Sigmoid colon (tissue), 7 donors: ENCODE measurements around the gene NPW. TPM values are rescaled to one million over a fixed set of nuclear protein-coding genes. Genes with fewer than 3 reads are reported as not detected.
A peak's percentile ranks its signal among the peaks of the same experiment; 100 is the strongest.

ENCODE experiments used
- DNase-seq: peaks from one replicate; pipeline ENCODE4 v3.0.0-alpha.2; 2019
- H3K27ac ChIP-seq, 4 donors: fragments of 200-600 bp; sonication (generic); one replicate each; pipeline ENCODE4 v1.5.1; 2016 to 2019; ENCODE audit warnings: mild to moderate bottlenecking in 1 of 4
- H3K27me3 ChIP-seq, 3 donors: fragments of 200-600 bp; sonication (generic); one replicate each; pipeline ENCODE4 v1.5.1; 2019; ENCODE audit warnings: mild to moderate bottlenecking in 1 of 3
- H3K36me3 ChIP-seq, 4 donors: fragments of 200-600 bp; sonication (generic); one replicate each; pipeline ENCODE4 v1.5.1; 2016 to 2019
- H3K4me1 ChIP-seq, 4 donors: fragments of 200-600 bp; sonication (generic); one replicate each; pipeline ENCODE4 v1.5.1; 2017 to 2019
- H3K4me3 ChIP-seq, 4 donors: fragments of 200-600 bp; sonication (generic); one replicate each; pipeline ENCODE4 v1.5.1; 2017 to 2019; ENCODE audit warnings: mild to moderate bottlenecking in 2 of 4, moderate library complexity in 1 of 4
- H3K9me3 ChIP-seq, 4 donors: fragments of 200-600 bp in 3 of 4; sonication (generic) in 3 of 4; one replicate each; pipeline versions ENCODE4 v1.5.1 to v1.6.1; 2013 to 2019
- EP300 ChIP-seq, 4 donors: sonication (generic); formaldehyde crosslinking; IDR thresholded peaks; one replicate each; pipeline ENCODE4 v1.6.1; 2017; ENCODE audit warnings: antibody characterized with exemption in 4 of 4
- POLR2A ChIP-seq, 2 donors: fragments of 450-650 bp; IDR thresholded peaks; one replicate each; pipeline ENCODE4 v1.6.1; 2016; ENCODE audit warnings: antibody characterized with exemption in 2 of 2, mild to moderate bottlenecking in 2 of 2, moderate library complexity in 2 of 2
- POLR2AphosphoS5 ChIP-seq, 4 donors: sonication (generic); formaldehyde crosslinking; IDR thresholded peaks; one replicate each; pipeline ENCODE4 v1.6.1; 2017; ENCODE audit warnings: antibody characterized with exemption in 4 of 4
- WGBS, 2 donors: extraction: QIAGEN DNeasy Blood & Tissue Kit; methylation state at CpG; one replicate each; pipeline ENCODE4 v1.1.7; 2013; 5-methylcytosine and 5-hydroxymethylcytosine counted together
- intact Hi-C: fragments of 100-400 bp; cut with DNase I; formaldehyde crosslinking; loops from one replicate; pipeline ENCODE4 v1.15.1; 2023
- polyA plus RNA-seq, 3 donors: library from polyadenylated mRNA; stranded (reverse); fragments of 200-250 nt; gene quantifications; one replicate each; pipeline ENCODE4 v1.2.3, GENCODE V29; 2013
- total RNA-seq, 4 donors: library from RNA; depleted of rRNA; stranded (reverse); fragments of >200 nt; gene quantifications; one replicate each; pipeline ENCODE4 v1.1.0, GENCODE V29; 2016
- TF ChIP-seq, protein P1 (sequence below), 4 experiments: fragments of 450-650 bp in 3 of 4; fragments of 200-600 bp in 1 of 4; IDR thresholded peaks; one replicate each; pipeline ENCODE4 v1.5.1; 2016 to 2019; ENCODE audit warnings: antibody characterized with exemption in 4 of 4, mild to moderate bottlenecking in 3 of 4, moderate library complexity in 2 of 4
- donor health status: healthy with polysubstance abuse.
- donor health status: Bipolar disorder and iron deficiency.
- donor health status: healthy.

NPW gene
- total and polyA plus RNA-seq, 7 donors = 0.71 TPM; not detected in 6

DNA sequence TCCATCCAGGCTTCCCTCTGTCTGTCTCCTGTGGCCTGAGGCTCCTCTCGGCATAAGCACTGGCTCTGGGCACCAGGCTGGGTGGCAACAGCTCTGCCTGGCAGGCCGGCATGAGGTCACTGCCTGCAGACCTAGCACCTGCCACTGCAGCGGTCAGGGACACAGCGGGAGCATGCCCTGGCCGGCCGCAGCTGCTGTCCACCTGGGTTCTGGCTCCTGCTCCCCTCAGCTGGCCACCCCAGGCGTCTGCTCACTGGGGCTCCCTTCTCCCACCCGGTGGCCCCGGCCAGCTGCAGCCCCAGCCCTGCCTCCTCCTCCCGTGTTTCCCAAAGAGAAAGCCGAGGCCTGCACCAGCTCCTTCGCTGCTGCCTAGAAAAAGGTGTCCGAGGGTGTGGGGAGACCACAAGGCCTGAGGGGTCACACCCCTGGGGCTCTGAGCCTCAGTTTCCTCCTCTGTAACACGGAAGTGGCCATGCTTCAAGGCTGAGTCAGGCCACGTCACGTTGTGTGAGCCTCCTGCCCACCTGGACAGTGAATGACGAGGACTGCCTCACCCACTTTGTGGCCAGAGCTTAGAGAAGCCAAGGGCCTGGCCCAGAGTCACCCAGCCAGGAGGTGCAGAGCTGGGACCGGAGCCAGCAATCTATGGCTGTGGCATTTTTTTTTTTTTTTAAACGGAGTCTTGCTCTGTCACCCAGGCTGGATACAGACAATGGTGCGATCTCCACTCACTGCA is 21.4 kb downstream of the NPW start:
- Histone ChIP-seq H3K27ac (peak overlapping the region; percentile 69 to 83 (median 78)), H3K4me1 (peaks cover 0 to 58% (median 52%) of the 10 kb centered on the region in 4 donors), H3K27me3 (no peaks in the 10 kb centered on the region), H3K9me3 (no peaks in the 10 kb centered on the region), H3K4me3 (no peak overlapping the region), H3K36me3 (peaks cover 0 to 18% (median 3%) of the 10 kb centered on the region in 4 donors)
- intact Hi-C loops = no loop called here
- TF ChIP-seq, protein P1, sequence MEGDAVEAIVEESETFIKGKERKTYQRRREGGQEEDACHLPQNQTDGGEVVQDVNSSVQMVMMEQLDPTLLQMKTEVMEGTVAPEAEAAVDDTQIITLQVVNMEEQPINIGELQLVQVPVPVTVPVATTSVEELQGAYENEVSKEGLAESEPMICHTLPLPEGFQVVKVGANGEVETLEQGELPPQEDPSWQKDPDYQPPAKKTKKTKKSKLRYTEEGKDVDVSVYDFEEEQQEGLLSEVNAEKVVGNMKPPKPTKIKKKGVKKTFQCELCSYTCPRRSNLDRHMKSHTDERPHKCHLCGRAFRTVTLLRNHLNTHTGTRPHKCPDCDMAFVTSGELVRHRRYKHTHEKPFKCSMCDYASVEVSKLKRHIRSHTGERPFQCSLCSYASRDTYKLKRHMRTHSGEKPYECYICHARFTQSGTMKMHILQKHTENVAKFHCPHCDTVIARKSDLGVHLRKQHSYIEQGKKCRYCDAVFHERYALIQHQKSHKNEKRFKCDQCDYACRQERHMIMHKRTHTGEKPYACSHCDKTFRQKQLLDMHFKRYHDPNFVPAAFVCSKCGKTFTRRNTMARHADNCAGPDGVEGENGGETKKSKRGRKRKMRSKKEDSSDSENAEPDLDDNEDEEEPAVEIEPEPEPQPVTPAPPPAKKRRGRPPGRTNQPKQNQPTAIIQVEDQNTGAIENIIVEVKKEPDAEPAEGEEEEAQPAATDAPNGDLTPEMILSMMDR (IDR thresholded peaks at IDR 0.05) = no peak
- TF ChIP-seq POLR2AphosphoS5 (IDR thresholded peaks at IDR 0.05) = peak in 1 of 4 donors; percentile 9
- DNase-seq = no peak
- WGBS, 2 donors = 46 to 77% methylated on average over 20 of the region's 20 CpGs

GRCh38 chr16:2042171-2042985 is 22.8 kb downstream of the NPW start:
- Histone ChIP-seq H3K4me3 (no peak overlapping the region), H3K27me3 (no peaks in the 10 kb centered on the region), H3K4me1 (peaks cover 0 to 58% (median 50%) of the 10 kb centered on the region in 4 donors), H3K36me3 (peaks cover 0 to 18% (median 3%) of the 10 kb centered on the region in 4 donors), H3K9me3 (no peaks in the 10 kb centered on the region), H3K27ac (peak overlapping the region in 2 of 4 donors; percentile 22 to 51)
- DNase-seq = no peak
- WGBS, 2 donors = 21 to 62% methylated on average over 22 of the region's 22 CpGs
- TF ChIP-seq, protein P1 (IDR thresholded peaks at IDR 0.05) = no peak
- TF ChIP-seq POLR2A (IDR thresholded peaks at IDR 0.05) = no peak
- no peak for TF ChIP-seq EP300 (IDR thresholded peaks at IDR 0.05)
- no peak for TF ChIP-seq POLR2AphosphoS5 (IDR thresholded peaks at IDR 0.05)
- intact Hi-C loops = no loop called here

DNA sequence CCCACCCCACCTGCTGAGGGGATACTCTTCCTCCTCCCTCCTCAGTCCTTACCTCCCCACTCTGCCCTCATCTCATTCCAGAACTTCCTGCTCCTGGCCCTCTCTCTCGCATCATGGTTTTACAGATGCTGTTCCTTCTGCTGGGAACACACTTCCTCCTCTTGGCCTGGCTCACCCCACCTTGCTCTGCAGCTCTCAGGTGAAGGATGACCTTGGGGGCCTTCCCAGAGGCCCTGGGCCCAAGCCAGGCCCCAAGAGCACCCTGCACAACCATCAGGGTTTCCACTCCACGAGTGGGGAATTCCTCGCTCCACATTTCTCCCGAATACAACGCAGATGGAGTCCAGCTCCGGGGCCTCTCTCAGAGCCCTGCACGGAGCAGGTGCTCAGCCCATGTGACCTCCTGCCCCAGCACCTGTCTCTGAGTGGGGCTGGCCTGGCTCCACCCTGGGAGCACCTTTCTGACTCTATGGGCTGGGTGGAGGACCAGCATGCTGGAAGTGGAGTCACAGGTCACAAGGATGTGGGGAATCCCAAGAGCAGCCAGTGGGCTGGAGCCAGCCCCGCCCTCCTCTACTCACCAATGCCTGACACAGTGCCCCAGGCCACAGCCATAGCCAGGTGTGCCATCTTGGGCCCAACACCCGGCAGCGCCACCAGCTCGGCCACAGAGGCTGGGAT is 23.5 kb downstream of the NPW start:
- TF ChIP-seq EP300 (IDR thresholded peaks at IDR 0.05) (no peak), POLR2AphosphoS5 (IDR thresholded peaks at IDR 0.05) (no peak), POLR2A (IDR thresholded peaks at IDR 0.05) (no peak)
- TF ChIP-seq, protein P1 (IDR thresholded peaks at IDR 0.05) = no peak
- Histone ChIP-seq H3K9me3 (no peaks in the 10 kb centered on the region), H3K27ac (peak overlapping the region in 2 of 4 donors; percentile 13 to 36), H3K27me3 (no peaks in the 10 kb centered on the region), H3K36me3 (peaks cover 0 to 13% (median 0%) of the 10 kb centered on the region in 4 donors), H3K4me1 (peaks cover 0 to 52% (median 44%) of the 10 kb centered on the region in 4 donors), H3K4me3 (no peak overlapping the region)
- WGBS, 2 donors = 29 to 73% methylated on average over 11 of the region's 11 CpGs
- no peak for DNase-seq
- intact Hi-C loops = no loop called here

- H3K27ac ChIP-seq = peak overlapping the region in 3 of 4 donors; percentile 13 to 46 (median 36)
- WGBS, 2 donors = 29 to 53% methylated on average over 26 of the region's 26 CpGs
Observed at GRCh38 chr16:2043667-2044451, 24.3 kb downstream of the NPW start.

More at GRCh38 chr16:2043667-2044451, 24.3 kb downstream of the NPW start:
- peaks cover 0 to 57% (median 45%) of the 10 kb centered on the region in 4 donors for H3K4me1 ChIP-seq
- H3K4me3 ChIP-seq = no peak overlapping the region
- no peaks in the 10 kb centered on the region for H3K9me3 ChIP-seq
- H3K36me3 ChIP-seq = peaks cover 0 to 13% (median 0%) of the 10 kb centered on the region in 4 donors
- no peak for TF ChIP-seq POLR2A (IDR thresholded peaks at IDR 0.05)
- no peak for TF ChIP-seq POLR2AphosphoS5 (IDR thresholded peaks at IDR 0.05)
- TF ChIP-seq, protein P1 (IDR thresholded peaks at IDR 0.05) = no peak
- no peak for TF ChIP-seq EP300 (IDR thresholded peaks at IDR 0.05)
- H3K27me3 ChIP-seq = no peaks in the 10 kb centered on the region
- intact Hi-C loops = no loop called here
- DNase-seq = peak; percentile 66
